ENCODE data around the gene C1QTNF5. TPM values are rescaled to one million over a fixed set of nuclear protein-coding genes. Genes with fewer than 3 reads are reported as not detected.
"Not testable (repeated sequence)": the region's sequence is repeated elsewhere in the genome, so short reads cannot be mapped to it uniquely, and the experiment has no call there.

Gene C1QTNF5, protein sequence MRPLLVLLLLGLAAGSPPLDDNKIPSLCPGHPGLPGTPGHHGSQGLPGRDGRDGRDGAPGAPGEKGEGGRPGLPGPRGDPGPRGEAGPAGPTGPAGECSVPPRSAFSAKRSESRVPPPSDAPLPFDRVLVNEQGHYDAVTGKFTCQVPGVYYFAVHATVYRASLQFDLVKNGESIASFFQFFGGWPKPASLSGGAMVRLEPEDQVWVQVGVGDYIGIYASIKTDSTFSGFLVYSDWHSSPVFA
- 17.5 TPM for total RNA-seq
- long read RNA-seq, transcript C1QTNF5-202 (3 exons, 1,356 nt), result major isoform, 19 of 25 reads
- long read RNA-seq, partial matches to known transcripts, result 2 of 25 reads
- long read RNA-seq, other reads (novel, unspliced or antisense), result 0 of 25 reads

DNA sequence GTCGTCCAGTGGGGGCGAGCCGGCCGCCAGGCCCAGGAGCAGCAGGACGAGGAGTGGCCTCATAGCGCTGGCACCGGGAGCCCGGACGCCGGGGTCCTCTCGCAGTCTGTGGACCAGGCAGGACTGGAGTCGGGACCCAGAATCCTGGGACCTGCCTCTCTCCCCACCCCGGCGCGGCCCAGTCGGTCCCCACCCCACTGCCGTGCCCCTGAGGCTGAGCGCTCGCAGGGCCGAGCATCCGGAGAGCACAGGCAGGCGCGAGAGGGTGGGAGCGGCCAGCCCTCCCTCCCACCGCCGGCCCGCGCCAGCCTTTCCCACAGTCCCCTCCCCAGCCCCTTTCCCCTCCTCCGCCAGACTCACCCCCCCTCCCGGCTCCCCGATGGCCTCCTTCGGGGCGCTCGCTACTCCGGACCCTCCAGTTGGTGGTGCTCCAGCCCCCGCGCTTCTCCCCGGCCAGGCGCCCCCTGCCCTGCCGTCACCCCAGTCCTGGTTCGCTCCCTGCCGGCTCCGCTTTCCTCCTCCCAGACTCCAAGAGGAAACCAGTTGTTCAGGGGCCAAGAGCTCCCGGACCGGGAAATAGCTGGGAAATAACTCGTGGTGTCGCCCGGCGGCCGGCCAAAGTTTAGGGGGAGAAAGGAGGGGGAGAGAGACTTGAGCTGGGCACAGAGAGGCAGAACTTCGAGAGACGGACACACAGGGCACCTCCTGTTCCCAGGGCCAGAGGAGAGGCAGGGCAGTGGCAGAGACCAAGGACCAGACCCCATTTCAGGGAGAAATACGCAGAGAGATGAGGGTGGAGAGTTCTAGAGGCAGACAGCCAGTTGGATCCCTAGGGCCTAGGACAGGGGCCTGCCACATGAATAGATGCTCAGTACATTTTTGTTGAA, at the start of gene C1QTNF5:
TSS of gene C1QTNF5 (minus strand) at position 549 of the 887 bp plus-strand sequence. CDS start at position 63, 486 bp downstream.
- intact Hi-C loops (cut with DNase I), result loop anchor here (2.0 kb wide), 1 partner anchor 34 kb away; no protein-coding TSS in a partner anchor
- ATAC-seq (peak; percentile 61), DNase-seq (ENCODE audit: missing footprints) (peak; percentile 92)

DNA sequence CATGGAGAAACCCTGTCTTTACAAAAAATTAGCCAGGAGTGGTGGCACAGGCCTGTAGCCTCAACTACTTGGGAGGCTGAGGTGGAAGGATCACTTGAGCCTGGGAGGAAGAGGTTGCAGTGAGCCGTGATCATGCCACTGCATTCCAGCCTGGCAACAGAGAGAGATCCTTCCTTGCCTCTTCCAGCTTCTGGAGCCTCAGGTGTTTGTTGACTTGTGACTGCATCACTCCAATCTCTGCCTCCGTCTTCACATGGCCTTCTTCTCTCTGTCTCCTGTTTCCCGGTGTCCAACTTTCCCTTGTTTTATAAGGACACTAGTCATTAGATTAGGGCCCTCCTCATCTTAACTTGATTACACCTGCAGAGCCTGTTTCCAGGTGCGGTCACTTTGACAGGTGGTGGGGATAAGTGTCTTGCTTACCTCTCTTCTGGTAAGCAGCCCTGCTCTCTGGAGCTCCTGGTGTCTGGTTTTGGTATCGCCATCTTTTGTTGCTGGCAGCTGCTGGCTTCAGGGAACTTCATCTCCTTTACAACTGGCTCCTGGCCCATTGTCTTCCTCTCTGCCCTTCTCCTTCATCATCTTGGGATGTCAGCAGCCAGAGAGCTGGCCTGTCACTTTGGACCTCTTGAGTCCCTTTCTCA, 49.0 kb upstream of the C1QTNF5 start:
- DNase-seq (ENCODE audit: missing footprints) (no peak), ATAC-seq (no peak)
- intact Hi-C loops (cut with DNase I), result loop anchor here (10.0 kb wide), 1 partner anchor 85 kb away; no protein-coding TSS in a partner anchor

DNA sequence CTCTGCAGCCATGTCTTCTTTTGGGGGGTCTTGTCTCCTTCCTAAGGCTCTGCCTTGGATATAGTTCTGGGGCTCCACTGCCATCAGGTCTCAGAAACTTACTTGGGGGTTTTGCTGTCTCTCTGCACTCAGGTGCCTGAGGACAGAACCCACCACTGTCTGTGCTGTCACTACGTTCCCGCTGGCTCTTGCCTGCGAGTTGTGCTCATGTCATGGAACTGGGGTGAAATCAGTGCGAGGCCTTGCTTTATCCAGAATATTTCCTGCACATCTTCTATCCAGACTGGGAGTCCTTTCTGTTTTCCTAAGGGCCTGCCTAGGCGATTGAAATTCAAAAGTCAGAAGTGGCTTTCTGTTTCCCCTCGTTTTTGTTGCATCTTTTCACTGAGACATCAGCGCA, 47.4 kb upstream of the C1QTNF5 start:
- ATAC-seq, result no peak
- DNase-seq (ENCODE audit: missing footprints), result no peak
- intact Hi-C loops (cut with DNase I), result loop anchor here (10.0 kb wide), 1 partner anchor 87 kb away; no protein-coding TSS in a partner anchor

DNA sequence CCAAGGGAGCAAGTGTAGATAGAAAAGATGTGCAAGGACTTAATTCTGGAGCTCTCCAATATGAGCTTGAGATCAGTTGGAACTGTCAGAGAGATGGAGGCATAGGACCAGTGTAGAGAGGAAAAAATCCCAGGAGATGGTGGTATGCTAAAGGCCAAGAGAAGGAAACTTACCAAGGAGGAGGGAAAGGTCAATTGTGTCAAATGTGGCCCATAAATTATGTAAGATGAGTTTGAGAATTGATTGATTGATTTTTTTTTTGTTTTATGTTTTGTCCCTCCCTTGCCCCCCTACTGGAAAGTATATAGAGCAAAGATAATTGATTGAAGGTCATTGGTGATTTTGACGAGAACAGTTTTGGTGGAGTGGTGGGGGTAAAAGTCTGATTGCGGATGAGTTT, 43.6 kb upstream of the C1QTNF5 start:
- DNase-seq (ENCODE audit: missing footprints) (no peak), ATAC-seq (no peak)
- intact Hi-C loops (cut with DNase I), result loop anchor here (10.0 kb wide), 1 partner anchor 90 kb away; no protein-coding TSS in a partner anchor

DNA sequence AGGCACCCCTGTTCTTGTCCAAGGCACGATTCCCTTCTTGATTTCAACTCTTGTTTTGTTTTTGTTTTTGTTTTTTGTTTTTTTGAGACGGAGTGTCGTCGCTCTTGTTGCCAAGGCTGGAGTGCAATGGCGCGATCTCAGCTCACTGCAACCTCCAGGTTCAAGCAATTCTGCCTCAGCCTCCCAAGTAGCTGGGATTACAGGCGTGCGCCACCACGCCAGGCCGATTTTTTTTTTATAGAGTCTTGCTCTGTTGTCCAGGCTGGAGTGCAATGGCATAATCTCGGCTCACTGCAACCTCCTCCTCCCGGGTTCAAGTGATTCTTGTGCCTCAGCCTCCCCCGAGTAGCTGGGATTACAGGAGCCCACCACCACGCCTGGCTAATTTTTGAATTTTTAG, 41.8 kb upstream of the C1QTNF5 start:
- DNase-seq (ENCODE audit: missing footprints); ATAC-seq: not testable (repeated sequence)
- intact Hi-C loops (cut with DNase I), result loop anchor here (10.0 kb wide), 1 partner anchor 92 kb away; no protein-coding TSS in a partner anchor

DNA sequence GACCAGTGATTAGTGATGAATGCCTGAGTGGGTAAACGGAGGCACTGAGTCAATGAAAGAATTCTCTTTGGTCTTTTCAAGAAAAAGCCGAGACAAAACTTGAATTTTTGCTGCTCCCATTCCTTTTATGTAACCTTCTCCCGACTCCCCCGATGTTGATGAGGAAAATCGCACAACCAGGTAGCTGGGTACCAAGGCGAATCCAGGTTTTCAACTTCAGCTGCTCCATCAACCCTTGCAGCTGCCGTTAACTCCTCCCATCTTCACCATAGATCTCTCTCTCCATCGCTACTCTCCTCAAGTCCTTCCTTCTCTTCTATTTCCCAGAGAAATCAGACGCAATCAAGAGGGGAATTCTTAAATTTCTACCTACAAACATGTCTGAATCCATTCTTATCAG, 41.4 kb upstream of the C1QTNF5 start:
- DNase-seq (ENCODE audit: missing footprints), result no peak
- intact Hi-C loops (cut with DNase I), result loop anchor here (10.0 kb wide), 1 partner anchor 93 kb away; no protein-coding TSS in a partner anchor
- no peak for ATAC-seq

DNA sequence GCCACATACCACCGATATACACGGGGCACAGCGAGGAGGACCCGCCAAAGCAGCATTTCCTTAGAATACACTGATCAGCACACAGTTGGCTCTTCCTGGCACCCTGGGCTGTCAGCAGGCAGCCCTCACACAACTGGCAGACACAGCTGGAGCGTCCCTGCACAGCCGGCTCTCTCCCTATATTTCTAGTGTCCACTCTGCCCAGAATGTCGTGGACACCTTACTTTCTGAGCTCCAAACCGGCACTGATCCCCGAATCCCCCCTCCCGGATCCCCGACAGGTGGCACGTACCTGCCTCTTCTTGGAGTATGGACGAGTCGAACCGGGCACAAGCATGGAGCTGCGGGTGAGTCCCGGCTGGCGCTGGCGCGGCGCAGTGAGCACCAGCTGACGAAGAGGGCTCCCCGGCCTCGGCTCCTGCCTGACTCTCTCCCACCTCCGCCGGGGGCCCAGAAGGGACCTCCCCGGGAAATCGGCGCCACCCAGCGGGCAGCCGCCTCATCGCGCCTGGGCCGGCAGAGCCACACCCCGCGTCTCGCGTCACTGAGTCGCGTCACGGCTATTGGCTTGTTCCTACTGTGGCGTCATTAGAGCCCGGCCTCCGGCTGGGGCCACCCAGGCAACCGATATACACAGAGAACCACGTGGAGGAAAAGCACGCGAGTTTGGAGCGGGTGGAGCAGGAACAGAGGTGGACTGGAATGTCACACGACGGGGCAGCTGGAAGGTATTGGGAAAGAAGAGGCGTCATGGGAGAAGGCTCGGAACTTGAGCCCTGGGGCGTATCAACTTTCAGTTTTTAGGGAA, 40.7 kb upstream of the C1QTNF5 start, which contains the start of gene USP2:
TSS of gene USP2 (minus strand) at position 510 of the 808 bp plus-strand sequence. CDS start 8,210 bp downstream, outside the sequence.
- DNase-seq (ENCODE audit: missing footprints) (peak; percentile 97), ATAC-seq (peak; percentile 95)
- intact Hi-C loops (cut with DNase I), result loop anchor here (10.0 kb wide), 1 partner anchor 93 kb away; no protein-coding TSS in a partner anchor

DNA sequence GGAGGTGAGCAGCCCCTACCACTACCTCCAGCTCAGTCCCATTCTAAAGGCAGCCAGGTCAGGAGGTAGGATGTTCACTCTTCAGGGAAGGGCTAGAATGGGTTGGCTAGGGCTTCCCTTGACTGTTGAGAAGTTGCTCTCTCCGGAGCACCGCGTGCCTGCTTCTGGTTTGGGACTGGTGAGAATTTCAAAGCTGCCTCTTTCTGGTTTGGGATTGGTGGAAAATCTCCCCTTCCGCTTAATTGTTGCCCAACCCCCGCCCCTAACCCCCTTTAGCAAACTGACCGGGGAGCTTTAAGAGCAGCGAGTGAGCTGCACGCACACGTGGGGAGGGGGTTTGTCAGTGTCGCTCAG, 40.1 kb upstream of the C1QTNF5 start:
- peak; percentile 63 for DNase-seq (ENCODE audit: missing footprints)
- no peak for ATAC-seq
- intact Hi-C loops (cut with DNase I), result loop anchor here (10.0 kb wide), 1 partner anchor 94 kb away; no protein-coding TSS in a partner anchor

DNA sequence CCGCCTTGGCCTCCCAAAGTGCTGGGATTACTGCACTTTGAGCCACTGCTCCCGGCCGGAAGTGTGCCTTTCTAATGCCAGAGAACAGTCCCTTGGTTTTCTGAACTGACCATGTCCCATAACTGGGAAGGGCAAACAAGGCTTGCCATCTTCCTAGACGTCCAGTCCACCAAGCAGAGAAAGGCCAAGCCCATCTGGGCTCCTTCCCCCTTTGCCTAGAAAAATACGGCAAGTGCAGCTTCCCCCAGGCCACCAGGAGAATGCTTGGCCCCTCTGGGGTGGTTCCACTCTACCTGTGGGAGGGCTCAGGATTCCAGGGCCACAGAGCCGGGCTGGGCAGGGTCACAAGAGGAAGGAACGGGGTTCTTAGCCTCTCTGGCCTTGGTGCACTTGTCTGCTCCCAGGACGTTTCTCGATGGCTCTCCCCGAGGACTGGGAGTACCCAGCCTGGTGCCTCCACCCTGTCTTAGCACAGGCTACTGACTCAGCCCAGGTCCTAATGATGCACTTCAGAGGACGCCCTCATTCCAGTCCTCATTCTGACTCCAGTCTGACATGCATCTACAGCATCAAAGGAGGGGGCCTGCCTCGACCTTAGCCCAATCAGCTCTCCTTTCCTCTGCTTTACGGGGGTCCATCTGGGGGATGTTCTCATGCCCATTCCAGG, 39.6 kb upstream of the C1QTNF5 start:
- intact Hi-C loops (cut with DNase I), result loop anchor here (10.0 kb wide), 1 partner anchor 95 kb away; no protein-coding TSS in a partner anchor
- ATAC-seq (no peak), DNase-seq (ENCODE audit: missing footprints) (no peak)

DNA sequence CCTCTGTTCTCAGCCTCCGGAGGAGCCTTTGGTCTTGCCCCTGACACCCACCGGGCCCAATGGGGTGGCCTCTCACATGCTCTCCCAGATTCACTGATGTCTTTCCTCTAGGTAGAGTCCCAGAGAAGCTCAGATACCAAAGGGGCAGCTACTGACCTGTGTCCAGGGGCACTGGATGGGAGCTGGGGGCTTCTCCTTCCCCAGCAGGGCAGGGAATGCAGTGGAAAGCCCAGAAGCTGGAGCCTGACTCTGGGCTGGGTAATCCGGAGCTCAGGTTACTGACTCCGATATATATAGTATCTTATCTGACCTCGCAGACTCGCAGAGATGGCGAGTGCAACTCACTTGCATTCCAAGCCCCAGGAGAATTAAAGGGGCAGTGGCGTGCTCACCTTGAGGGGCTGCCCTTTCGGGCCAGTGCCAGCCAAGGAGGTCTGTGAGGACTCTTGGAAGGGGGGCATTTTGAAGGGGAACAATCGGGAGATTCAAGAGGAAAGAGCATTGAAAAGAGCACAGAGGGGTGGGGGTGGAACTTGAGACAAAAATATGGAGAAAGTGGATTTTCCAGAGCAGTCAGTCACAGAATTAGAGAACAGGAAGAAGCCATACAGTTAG, 38.3 kb upstream of the C1QTNF5 start:
- ATAC-seq, result peak; percentile 9
- intact Hi-C loops (cut with DNase I), result no loop called here
- no peak for DNase-seq (ENCODE audit: missing footprints)

DNA sequence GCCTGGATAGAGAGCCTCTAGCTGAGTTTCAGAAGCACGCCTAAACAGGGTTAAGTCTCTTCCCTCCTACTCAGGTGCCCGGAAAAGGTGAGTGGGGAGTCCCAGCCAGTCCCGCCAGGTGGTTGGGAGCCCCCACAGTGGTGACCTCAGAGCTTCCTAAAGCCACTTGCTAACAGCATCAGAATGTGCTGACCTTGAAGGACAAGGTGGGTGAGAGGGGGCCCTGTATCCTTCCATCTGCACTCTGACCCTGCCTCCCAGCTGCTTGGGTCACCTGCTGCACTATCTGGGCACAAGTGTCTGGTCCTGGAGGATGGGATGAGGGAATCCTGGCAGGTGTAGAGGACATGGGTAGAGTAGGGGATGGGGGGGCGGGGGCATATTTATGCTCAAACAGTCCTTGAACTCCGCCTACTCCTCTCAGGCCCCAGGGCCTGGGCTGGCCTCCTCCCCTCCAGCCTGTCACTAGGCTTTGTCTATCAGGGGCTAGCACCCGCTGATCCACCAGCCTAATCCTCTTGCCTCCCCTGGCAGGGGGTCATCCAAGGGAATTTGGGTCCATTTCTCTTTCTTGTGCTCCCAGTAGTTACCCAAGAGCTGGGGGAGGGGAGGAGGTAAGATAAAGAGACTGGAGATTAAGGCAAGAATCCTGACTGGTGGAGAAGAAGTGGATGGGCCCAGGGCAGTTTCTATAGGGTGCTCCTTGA, 37.4 kb upstream of the C1QTNF5 start:
- intact Hi-C loops (cut with DNase I), result no loop called here
- no peak for DNase-seq (ENCODE audit: missing footprints)
- ATAC-seq, result no peak

DNA sequence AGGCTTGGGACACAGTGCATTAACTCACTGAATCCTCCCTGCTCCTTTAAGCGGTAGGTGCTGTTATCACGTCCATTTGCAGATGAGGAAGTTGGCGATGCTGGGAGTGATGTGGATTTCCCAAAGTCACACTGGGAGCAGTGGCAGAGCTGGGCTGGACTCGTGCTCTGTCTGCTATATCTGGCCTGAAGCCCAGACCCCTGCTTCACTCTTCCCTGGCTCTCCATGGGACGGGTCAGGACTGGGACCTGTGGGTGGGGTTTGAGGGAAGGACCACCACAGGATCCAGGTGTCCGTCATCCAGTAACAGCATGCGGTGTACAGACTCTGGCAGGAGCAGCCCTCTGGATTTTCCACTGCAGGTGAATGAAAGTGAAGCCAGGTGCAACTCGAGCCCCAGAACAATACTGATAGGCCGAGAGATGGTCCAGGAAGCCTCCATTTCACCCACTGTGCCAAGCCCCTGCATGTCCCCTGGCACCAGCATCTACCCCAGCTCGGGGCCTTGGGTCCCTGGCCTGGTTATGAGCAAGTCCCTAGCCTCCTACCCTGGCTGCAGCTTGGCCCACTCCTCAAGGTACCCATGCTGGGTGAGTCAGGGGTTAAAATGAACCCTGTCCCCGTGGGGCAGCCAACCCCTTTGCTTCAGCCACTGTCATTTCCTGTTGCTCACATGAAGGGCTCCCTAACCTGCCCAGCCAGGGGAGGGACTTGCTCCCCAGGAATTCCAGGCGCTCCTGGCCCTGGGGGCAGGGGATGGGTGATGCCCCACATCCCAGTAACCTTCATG, 36.6 kb upstream of the C1QTNF5 start:
- no peak for ATAC-seq

DNA sequence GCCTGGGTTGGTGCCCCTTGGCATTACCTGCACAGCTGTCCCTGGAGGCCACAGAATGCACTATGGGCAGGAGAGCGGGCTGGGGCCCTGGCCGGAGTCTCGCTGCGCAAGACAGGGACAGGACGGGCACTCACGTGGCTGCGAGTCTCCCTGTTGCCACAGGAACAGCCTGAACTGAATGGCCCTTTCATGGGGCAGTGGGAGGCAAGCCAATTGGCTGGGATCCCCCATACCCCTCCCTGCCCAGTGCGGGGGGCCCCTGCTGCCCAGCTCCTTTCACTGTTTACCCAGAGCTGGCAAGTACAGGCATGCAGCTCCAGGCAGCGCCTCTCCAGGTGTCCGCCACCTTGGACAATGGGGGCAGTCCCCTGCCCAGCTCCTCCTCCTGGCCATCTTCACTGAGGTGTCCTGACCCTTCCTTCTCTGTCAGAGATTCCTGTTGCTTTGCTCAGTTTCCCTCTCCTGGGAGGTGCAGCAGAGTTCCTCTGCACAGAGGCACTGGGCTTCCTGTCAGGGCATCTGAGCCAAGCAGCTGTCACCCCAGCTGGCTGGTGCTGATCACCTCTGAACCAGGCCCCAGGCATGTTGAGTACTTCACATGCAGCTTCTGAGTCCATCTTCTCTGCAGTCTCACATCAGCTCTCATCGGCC, 35.6 kb upstream of the C1QTNF5 start:
- peak; percentile 78 for DNase-seq (ENCODE audit: missing footprints)
- ATAC-seq, result peak; percentile 14
- intact Hi-C loops (cut with DNase I), result no loop called here

More for the DNA sequence above, 36.6 kb upstream of the C1QTNF5 start:
- no peak for DNase-seq (ENCODE audit: missing footprints)
- intact Hi-C loops (cut with DNase I), result no loop called here

DNA sequence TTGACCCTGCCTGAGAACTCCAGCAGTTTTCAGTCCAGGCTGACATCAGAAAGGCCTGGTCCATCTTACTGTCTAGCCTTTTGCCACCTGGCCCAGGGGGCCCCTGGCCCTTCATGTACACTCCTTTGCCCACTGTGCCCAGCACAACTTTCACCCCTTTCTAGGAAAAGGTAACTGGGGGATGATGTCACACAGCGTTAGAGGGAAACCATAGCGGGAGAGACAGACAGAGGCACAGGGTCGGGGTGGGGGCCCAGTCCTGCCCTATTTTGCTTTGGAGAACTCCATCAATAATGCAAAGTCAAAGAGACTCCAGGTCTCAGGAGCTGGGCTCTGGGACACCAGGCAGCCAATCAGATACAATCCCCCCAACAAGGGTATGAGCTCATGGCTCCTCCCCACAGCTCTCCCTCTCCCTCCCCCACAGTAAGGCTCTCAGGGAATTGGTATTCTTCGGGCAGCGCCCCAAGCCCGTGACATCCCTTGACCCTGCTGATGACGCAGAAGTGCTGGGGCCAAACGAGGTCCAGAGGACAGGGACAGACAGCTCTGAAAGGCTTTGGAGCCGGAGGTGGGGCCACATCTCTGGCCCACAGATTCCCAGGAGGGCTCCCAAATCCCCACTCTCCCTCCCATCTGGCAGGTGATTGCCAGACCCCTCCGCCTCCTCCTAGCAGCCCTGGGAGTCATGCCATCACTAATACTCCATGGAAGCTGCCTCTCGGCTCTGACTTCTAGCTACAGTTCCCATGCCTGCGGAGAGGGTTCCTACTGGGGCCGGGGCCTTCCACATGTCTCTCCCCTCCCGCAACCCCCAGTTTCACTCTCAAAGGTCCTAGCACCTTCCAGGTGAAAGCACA, 34.9 kb upstream of the C1QTNF5 start:
- intact Hi-C loops (cut with DNase I), result loop anchor here (2.0 kb wide), 1 partner anchor 35 kb away; the partner anchor contains the start of gene C1QTNF5

More for the DNA sequence above, 34.9 kb upstream of the C1QTNF5 start:
- peak; percentile 84 for DNase-seq (ENCODE audit: missing footprints)
- ATAC-seq, result peak; percentile 66

Data from Right ventricle myocardium inferior (tissue), 1 donor.